Measurements from ENCODE around the gene SMIM26.

SMIM26 gene

GRCh38 chr20:18545566-18545965, 21.7 kb upstream of the SMIM26 start:
- H3K36me3 ChIP-seq (ENCODE audit: insufficient read depth, low read length) = peaks cover 72% of the 10 kb centered on the region
- no peaks in the 10 kb centered on the region for H4K20me1 ChIP-seq (ENCODE audit: insufficient read depth, low read length)
- no peaks in the 10 kb centered on the region for H3F3A ChIP-seq (ENCODE audit: insufficient read depth, low read length)
- H3K79me2 ChIP-seq (ENCODE audit: insufficient read depth, low read length) = no peaks in the 10 kb centered on the region
- no peaks in the 10 kb centered on the region for H3K4me1 ChIP-seq (ENCODE audit: insufficient read depth, low read length, severe bottlenecking)
- H3K9me2 ChIP-seq (ENCODE audit: low read depth, low read length) = no peaks in the 10 kb centered on the region
- no peak overlapping the region for H3K9ac ChIP-seq (ENCODE audit: low read length)
- no peaks in the 10 kb centered on the region for H3K9me3 ChIP-seq (ENCODE audit: low read length)
- no peak overlapping the region for H3K4me2 ChIP-seq (ENCODE audit: low read length)
- no peak overlapping the region for H3K27ac ChIP-seq (ENCODE audit: low read depth, low read length, poor library complexity, severe bottlenecking)
- no peak overlapping the region for H2AFZ ChIP-seq (ENCODE audit: low read length)
- no peak for TF ChIP-seq EZH2 (IDR thresholded peaks at IDR 0.05; ENCODE audit: borderline replicate concordance, low read length)
- no peak for TF ChIP-seq CTCF (IDR thresholded peaks at IDR 0.05; ENCODE audit: low read length)
- no peaks in the 10 kb centered on the region for H3K27me3 ChIP-seq (ENCODE audit: insufficient read depth, low read length)
- H3K4me3 ChIP-seq (ENCODE audit: low read depth, low read length, poor library complexity, severe bottlenecking) = no peak overlapping the region

- no peak overlapping the region for H3K4me2 ChIP-seq (ENCODE audit: low read length)
- no peaks in the 10 kb centered on the region for H3K79me2 ChIP-seq (ENCODE audit: insufficient read depth, low read length)
- no peaks in the 10 kb centered on the region for H3K9me3 ChIP-seq (ENCODE audit: low read length)
- no peak overlapping the region for H3K4me3 ChIP-seq (ENCODE audit: low read depth, low read length, poor library complexity, severe bottlenecking)
- no peak for TF ChIP-seq CTCF (IDR thresholded peaks at IDR 0.05; ENCODE audit: low read length)
- TF ChIP-seq EZH2 (IDR thresholded peaks at IDR 0.05; ENCODE audit: borderline replicate concordance, low read length) = no peak
- H3K27ac ChIP-seq (ENCODE audit: low read depth, low read length, poor library complexity, severe bottlenecking) = no peak overlapping the region
- H3K27me3 ChIP-seq (ENCODE audit: insufficient read depth, low read length) = no peaks in the 10 kb centered on the region
- H3F3A ChIP-seq (ENCODE audit: insufficient read depth, low read length) = no peaks in the 10 kb centered on the region
- no peak overlapping the region for H3K9ac ChIP-seq (ENCODE audit: low read length)
- no peak overlapping the region for H2AFZ ChIP-seq (ENCODE audit: low read length)
- no peaks in the 10 kb centered on the region for H4K20me1 ChIP-seq (ENCODE audit: insufficient read depth, low read length)
- peaks cover 72% of the 10 kb centered on the region for H3K36me3 ChIP-seq (ENCODE audit: insufficient read depth, low read length)
- no peaks in the 10 kb centered on the region for H3K9me2 ChIP-seq (ENCODE audit: low read depth, low read length)
- no peaks in the 10 kb centered on the region for H3K4me1 ChIP-seq (ENCODE audit: insufficient read depth, low read length, severe bottlenecking)
Observed at GRCh38 chr20:18548465-18548864, 18.8 kb upstream of the SMIM26 start.

- peaks cover 79% of the 10 kb centered on the region for H3K36me3 ChIP-seq (ENCODE audit: insufficient read depth, low read length)
- no peak overlapping the region for H3K4me2 ChIP-seq (ENCODE audit: low read length)
- H2AFZ ChIP-seq (ENCODE audit: low read length) = no peak overlapping the region
- no peaks in the 10 kb centered on the region for H3K27me3 ChIP-seq (ENCODE audit: insufficient read depth, low read length)
- H3K79me2 ChIP-seq (ENCODE audit: insufficient read depth, low read length) = no peaks in the 10 kb centered on the region
- no peak overlapping the region for H3K27ac ChIP-seq (ENCODE audit: low read depth, low read length, poor library complexity, severe bottlenecking)
- no peak overlapping the region for H3K4me3 ChIP-seq (ENCODE audit: low read depth, low read length, poor library complexity, severe bottlenecking)
- TF ChIP-seq CTCF (IDR thresholded peaks at IDR 0.05; ENCODE audit: low read length) = no peak
- no peak for TF ChIP-seq EZH2 (IDR thresholded peaks at IDR 0.05; ENCODE audit: borderline replicate concordance, low read length)
- no peaks in the 10 kb centered on the region for H3K4me1 ChIP-seq (ENCODE audit: insufficient read depth, low read length, severe bottlenecking)
- H3K9ac ChIP-seq (ENCODE audit: low read length) = no peak overlapping the region
- H3F3A ChIP-seq (ENCODE audit: insufficient read depth, low read length) = no peaks in the 10 kb centered on the region
- no peaks in the 10 kb centered on the region for H4K20me1 ChIP-seq (ENCODE audit: insufficient read depth, low read length)
- H3K9me2 ChIP-seq (ENCODE audit: low read depth, low read length) = no peaks in the 10 kb centered on the region
- no peaks in the 10 kb centered on the region for H3K9me3 ChIP-seq (ENCODE audit: low read length)
Observed at GRCh38 chr20:18553746-18554145, 13.5 kb upstream of the SMIM26 start.
